ENCODE data around the gene TSC2.
"Not testable (repeated sequence)": the region's sequence is repeated elsewhere in the genome, so short reads cannot be mapped to it uniquely, and the experiment has no call there.

DNA sequence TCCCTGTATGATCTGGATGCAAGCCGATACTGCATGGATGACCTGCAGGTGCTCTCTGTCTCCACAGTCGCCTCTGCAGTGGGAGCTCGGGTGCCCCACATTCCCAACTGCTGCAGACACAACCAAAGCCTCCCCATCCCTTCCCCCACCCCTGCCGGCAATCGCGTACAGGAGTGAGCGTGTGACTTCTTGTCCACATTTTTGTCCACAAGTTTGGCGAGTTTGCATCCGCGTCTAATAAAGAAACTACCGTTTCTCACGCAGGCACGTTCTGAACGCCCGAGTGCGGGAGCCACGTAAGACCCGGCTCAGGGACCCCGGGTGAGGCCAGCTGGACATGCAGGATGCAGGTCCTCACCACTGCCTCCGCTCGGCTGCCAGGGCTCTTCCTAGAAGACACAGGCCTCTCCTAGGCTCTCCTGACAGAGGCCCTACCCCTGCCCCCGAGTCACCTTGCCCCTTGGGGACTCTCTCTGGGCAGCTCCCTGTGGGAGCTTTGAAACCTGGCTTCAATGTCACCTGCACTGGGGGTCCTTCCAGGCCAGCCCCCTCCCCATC, 82.2 kb downstream of the TSC2 start:
- TF ChIP-seq, protein P1, sequence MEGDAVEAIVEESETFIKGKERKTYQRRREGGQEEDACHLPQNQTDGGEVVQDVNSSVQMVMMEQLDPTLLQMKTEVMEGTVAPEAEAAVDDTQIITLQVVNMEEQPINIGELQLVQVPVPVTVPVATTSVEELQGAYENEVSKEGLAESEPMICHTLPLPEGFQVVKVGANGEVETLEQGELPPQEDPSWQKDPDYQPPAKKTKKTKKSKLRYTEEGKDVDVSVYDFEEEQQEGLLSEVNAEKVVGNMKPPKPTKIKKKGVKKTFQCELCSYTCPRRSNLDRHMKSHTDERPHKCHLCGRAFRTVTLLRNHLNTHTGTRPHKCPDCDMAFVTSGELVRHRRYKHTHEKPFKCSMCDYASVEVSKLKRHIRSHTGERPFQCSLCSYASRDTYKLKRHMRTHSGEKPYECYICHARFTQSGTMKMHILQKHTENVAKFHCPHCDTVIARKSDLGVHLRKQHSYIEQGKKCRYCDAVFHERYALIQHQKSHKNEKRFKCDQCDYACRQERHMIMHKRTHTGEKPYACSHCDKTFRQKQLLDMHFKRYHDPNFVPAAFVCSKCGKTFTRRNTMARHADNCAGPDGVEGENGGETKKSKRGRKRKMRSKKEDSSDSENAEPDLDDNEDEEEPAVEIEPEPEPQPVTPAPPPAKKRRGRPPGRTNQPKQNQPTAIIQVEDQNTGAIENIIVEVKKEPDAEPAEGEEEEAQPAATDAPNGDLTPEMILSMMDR (IDR thresholded peaks at IDR 0.05) = not testable (repeated sequence)
- TF ChIP-seq POLR2A (IDR thresholded peaks at IDR 0.05) = not testable (repeated sequence)

All from Peyer's patch (tissue), 4 donors.